Left lung (tissue), 10 donors: Measurements from ENCODE around the gene MCRIP2. TPM values are rescaled to one million over a fixed set of nuclear protein-coding genes. Genes with fewer than 3 reads are reported as not detected.
"Not testable (repeated sequence)": the region's sequence is repeated elsewhere in the genome, so short reads cannot be mapped to it uniquely, and the experiment has no call there.

Experiments used
- ATAC-seq: fragments of 200-7000 bp; cut with Tn5 transposase; one replicate; pipeline ENCODE4 v1.9.1; 2020; ENCODE audit warnings: moderate library complexity
- DNase-seq, 4 donors: peaks; one replicate each; pipeline ENCODE4 v3.0.0-alpha.2; 2013 to 2020
- H3K27ac ChIP-seq, 2 donors: fragments of 200-600 bp; sonication (generic) in 1 of 2; one replicate each; pipeline versions ENCODE4 v1.5.0 to v1.8.0; 2020 to 2021
- H3K27me3 ChIP-seq, 2 donors: fragments of 200-600 bp; sonication (generic) in 1 of 2; one replicate each; pipeline versions ENCODE4 v1.5.0 to v1.8.0; 2020 to 2021
- H3K36me3 ChIP-seq, 2 donors: fragments of 200-600 bp; sonication (generic) in 1 of 2; one replicate each; pipeline versions ENCODE4 v1.5.0 to v1.8.0; 2020 to 2021
- H3K4me1 ChIP-seq, 2 donors: fragments of 200-600 bp; one replicate each; pipeline ENCODE4 v1.8.0; 2021
- H3K4me3 ChIP-seq, 2 donors: fragments of 200-600 bp; sonication (generic) in 1 of 2; one replicate each; pipeline versions ENCODE4 v1.5.0 to v1.8.0; 2020 to 2021; ENCODE audit warnings: mild to moderate bottlenecking in 1 of 2
- H3K9me3 ChIP-seq, 2 donors: fragments of 200-600 bp; sonication (generic) in 1 of 2; one replicate each; pipeline versions ENCODE4 v1.5.0 to v1.8.0; 2020 to 2021
- intact Hi-C, 2 donors: fragments of 100-400 bp; cut with DNase I; formaldehyde crosslinking; loops; one replicate each; pipeline versions ENCODE4 v1.11.2 to v1.14.2; 2022
- polyA plus RNA-seq, 6 donors: library from polyadenylated mRNA; unstranded; fragments of 120-200 nt; gene quantifications; one replicate each; pipeline ENCODE4 v1.2.1, GENCODE V29; 2013; ENCODE audit not compliant: insufficient read length in 6 of 6
- total RNA-seq, 2 donors: library from RNA; stranded (reverse); fragmentation: NEBNext Ultra II Directional; extraction: Animal tissue kit (Norgen Biotek cat#: 25700); gene quantifications; one replicate each; pipeline ENCODE4 v1.2.1, GENCODE V29; 2021
- TF ChIP-seq, protein P1 (sequence below), 2 donors: fragments of 200-600 bp; sonication (generic) in 1 of 2; IDR thresholded peaks; one replicate each; pipeline versions ENCODE4 v1.5.0 to v1.8.0; 2021; ENCODE audit warnings: antibody characterized with exemption in 2 of 2
- donor health status: DM: no; HTN: yes; CAD: no.
- donor health status: DM: no; HTN: no; CAD: no.

Gene MCRIP2
- total and polyA plus RNA-seq, 8 donors = 6.8 to 42.5 (median 12.1) TPM

DNA sequence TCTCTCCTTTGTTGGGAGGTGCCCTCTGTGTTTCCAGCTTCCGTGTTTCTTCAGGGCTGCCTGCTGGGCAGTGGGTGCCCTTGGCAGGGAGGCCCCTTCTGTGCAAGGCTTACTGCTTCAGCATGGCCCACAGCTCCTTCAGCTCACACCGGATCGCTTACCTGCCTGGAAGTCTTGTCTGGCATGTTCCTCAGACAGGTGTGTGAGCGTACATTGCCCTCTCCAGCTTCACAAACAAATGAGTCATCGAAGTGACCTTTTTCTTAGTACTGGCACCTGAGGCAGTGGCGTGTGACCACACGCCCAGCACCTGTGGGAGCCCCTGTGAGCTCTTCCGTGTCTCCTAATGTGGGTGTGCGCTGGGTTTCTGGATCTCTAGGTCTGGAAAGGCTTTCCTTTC, 48.2 kb upstream of the MCRIP2 start:
- peak overlapping the region; percentile 82 to 89 for H3K27ac ChIP-seq
- H3K36me3 ChIP-seq = no peaks in the 10 kb centered on the region
- no peaks in the 10 kb centered on the region for H3K9me3 ChIP-seq
- ATAC-seq (peak; percentile 26), DNase-seq (no peak)
- intact Hi-C loops = no loop called here
- peaks cover 26 to 68% of the 10 kb centered on the region in 2 donors for H3K4me1 ChIP-seq
- H3K4me3 ChIP-seq = no peak overlapping the region
- no peaks in the 10 kb centered on the region for H3K27me3 ChIP-seq
- TF ChIP-seq, protein P1, sequence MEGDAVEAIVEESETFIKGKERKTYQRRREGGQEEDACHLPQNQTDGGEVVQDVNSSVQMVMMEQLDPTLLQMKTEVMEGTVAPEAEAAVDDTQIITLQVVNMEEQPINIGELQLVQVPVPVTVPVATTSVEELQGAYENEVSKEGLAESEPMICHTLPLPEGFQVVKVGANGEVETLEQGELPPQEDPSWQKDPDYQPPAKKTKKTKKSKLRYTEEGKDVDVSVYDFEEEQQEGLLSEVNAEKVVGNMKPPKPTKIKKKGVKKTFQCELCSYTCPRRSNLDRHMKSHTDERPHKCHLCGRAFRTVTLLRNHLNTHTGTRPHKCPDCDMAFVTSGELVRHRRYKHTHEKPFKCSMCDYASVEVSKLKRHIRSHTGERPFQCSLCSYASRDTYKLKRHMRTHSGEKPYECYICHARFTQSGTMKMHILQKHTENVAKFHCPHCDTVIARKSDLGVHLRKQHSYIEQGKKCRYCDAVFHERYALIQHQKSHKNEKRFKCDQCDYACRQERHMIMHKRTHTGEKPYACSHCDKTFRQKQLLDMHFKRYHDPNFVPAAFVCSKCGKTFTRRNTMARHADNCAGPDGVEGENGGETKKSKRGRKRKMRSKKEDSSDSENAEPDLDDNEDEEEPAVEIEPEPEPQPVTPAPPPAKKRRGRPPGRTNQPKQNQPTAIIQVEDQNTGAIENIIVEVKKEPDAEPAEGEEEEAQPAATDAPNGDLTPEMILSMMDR (IDR thresholded peaks at IDR 0.05) = no peak

DNA sequence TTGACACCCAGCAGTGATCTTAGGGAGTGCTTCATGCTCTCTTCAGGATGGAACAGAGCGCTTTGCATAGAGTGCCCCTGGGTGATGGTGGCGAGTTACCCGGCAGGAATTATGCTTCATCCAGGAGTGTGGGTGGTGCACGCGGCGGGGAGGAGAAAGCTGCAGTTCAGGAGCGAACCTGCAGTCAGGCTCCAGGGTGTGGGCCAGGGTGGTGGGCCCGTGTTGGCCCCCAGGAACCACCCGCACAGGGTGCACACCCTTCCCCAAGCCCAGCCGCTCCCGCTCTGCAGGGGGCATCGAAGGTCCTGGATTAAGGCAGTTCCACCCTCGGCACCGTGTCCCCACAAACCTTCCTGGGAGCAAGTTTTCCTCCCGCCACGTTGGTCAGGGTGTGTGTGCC, 47.8 kb upstream of the MCRIP2 start:
- Histone ChIP-seq H3K27me3 (no peaks in the 10 kb centered on the region), H3K4me3 (no peak overlapping the region), H3K27ac (peak overlapping the region; percentile 39 to 82), H3K36me3 (peaks cover 0 to 2% of the 10 kb centered on the region in 2 donors), H3K4me1 (peaks cover 25 to 64% of the 10 kb centered on the region in 2 donors), H3K9me3 (no peaks in the 10 kb centered on the region)
- TF ChIP-seq, protein P1 (IDR thresholded peaks at IDR 0.05) = no peak
- ATAC-seq = no peak
- intact Hi-C loops = no loop called here
- DNase-seq = peak in 1 of 4 donors; percentile 58

DNA sequence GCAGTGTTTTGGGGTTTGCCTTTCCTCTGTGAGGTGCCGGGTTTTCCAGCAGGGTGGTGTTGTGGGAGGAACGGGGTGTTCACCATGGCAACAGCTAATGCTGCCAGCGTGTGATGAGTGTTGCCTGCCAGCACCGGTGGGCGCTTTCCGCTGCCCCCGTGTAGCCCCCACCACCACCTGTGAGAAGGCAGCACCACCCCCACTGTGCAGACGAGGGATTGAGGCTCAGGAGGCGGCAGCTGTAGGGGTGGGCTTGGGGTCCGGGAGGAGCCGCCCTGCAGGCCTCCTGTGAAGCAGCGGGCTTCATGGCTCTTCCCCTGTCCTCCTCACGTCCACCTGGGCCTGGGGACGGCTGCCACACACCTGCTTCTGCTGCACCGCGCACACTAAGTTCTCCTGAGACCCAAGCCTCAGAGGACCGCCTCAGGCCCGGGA, 46.5 kb upstream of the MCRIP2 start:
- Histone ChIP-seq H3K27ac (no peak overlapping the region), H3K36me3 (peaks cover 0 to 10% of the 10 kb centered on the region in 2 donors), H3K4me1 (peaks cover 25 to 64% of the 10 kb centered on the region in 2 donors), H3K9me3 (no peaks in the 10 kb centered on the region), H3K27me3 (no peaks in the 10 kb centered on the region), H3K4me3 (no peak overlapping the region)
- ATAC-seq (no peak), DNase-seq (peak in 1 of 4 donors; percentile 54)
- intact Hi-C loops = no loop called here
- TF ChIP-seq, protein P1 (IDR thresholded peaks at IDR 0.05) = no peak

DNA sequence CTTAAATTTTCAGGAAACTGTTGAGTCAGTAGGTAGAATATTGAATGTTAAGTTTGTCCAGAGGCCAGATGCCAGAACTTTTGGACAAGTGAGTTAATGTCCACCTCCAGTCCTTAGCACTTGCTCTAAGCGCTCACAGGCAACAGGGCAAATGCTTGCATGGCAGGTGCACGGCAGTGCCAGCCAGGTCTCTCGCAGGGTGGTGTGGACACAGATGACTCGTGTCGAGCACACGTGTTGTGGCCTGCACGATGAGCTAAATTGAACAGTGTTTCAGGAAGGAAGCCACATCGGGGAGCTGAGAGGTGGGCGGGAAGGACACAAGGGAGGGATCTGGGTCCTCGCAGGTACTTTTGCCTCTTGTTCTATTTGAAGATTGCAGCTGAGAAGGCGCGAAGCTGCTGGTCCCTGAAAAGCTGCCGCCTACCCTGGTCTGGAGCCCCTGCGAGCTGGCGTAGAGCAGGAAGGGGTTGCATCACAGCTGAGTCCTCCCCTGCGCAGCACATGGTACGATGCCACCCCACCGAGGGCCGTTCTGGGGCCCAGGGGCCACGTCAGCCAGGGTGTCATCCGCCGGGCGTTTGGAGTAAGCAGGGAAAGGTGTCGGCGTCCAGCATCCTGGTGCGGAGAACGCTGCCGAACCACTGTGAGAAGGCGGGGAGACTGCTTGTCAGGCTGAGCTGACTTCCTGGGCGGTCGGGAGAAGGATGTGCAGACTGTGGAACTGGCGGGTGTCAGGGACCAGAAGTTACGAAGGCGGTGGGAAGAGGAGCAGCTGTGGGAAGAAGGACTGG, 45.5 kb upstream of the MCRIP2 start:
- Histone ChIP-seq H3K36me3 (peaks cover 0 to 20% of the 10 kb centered on the region in 2 donors), H3K9me3 (no peaks in the 10 kb centered on the region), H3K4me1 (peaks cover 25 to 57% of the 10 kb centered on the region in 2 donors), H3K27me3 (no peaks in the 10 kb centered on the region), H3K4me3 (no peak overlapping the region), H3K27ac (no peak overlapping the region)
- TF ChIP-seq, protein P1 (IDR thresholded peaks at IDR 0.05) = no peak
- intact Hi-C loops = no loop called here
- DNase-seq (peak in 1 of 4 donors; percentile 80), ATAC-seq (no peak)

DNA sequence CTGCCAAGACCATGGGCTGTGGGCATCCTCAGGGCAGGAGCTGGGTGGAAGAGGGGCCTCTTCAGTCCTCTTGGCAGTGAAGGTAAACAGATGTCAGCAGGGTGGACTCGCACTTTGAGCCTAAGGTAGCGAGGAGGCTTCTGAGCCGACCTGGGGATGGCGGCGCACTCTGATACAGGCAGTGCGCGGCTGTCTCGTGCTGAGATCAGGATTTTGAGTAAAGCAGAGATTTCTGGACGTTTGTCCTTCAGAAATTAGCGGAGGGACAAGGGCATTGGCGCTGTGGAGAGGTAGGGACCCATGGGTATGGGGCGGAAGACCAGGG, 44.9 kb upstream of the MCRIP2 start:
- H3K4me1 ChIP-seq = peaks cover 19 to 51% of the 10 kb centered on the region in 2 donors
- DNase-seq (no peak), ATAC-seq (no peak)
- intact Hi-C loops = no loop called here
- no peak overlapping the region for H3K4me3 ChIP-seq
- H3K27me3 ChIP-seq = no peaks in the 10 kb centered on the region
- TF ChIP-seq, protein P1 (IDR thresholded peaks at IDR 0.05) = no peak
- H3K27ac ChIP-seq = no peak overlapping the region
- no peaks in the 10 kb centered on the region for H3K9me3 ChIP-seq
- peaks cover 0 to 21% of the 10 kb centered on the region in 2 donors for H3K36me3 ChIP-seq

DNA sequence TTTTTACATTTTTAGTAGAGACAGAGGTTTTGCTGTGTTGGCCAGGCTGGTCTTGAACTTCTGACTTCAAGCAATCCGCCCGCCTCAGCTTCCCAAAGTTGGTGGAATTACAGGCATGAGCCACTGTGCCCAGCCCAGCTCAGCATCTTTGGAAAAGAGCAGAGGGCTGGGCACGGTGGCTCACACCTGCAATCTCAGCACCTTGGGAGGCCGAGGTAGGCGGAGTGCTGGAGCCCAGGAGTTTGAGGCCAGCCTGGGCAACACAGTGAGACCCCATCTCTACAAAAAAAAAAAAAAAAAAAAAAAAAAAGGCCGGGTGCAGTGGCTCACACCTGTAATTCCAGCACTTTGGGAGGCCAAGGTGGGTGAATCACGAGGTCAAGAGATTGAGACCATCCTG, 44.0 kb upstream of the MCRIP2 start:
- intact Hi-C loops, ATAC-seq, H3K9me3 ChIP-seq, H3K4me3 ChIP-seq, H3K27ac ChIP-seq, H3K27me3 ChIP-seq: not testable (repeated sequence)
- peaks cover 10 to 41% of the 10 kb centered on the region in 2 donors for H3K4me1 ChIP-seq
- H3K36me3 ChIP-seq = peaks cover 0 to 21% of the 10 kb centered on the region in 2 donors
- DNase-seq = peak in 1 of 4 donors; percentile 64
